ENCODE results near the gene SORBS2.
A peak's percentile ranks its signal among the peaks of the same experiment; 100 is the strongest.

Gene SORBS2

DNA sequence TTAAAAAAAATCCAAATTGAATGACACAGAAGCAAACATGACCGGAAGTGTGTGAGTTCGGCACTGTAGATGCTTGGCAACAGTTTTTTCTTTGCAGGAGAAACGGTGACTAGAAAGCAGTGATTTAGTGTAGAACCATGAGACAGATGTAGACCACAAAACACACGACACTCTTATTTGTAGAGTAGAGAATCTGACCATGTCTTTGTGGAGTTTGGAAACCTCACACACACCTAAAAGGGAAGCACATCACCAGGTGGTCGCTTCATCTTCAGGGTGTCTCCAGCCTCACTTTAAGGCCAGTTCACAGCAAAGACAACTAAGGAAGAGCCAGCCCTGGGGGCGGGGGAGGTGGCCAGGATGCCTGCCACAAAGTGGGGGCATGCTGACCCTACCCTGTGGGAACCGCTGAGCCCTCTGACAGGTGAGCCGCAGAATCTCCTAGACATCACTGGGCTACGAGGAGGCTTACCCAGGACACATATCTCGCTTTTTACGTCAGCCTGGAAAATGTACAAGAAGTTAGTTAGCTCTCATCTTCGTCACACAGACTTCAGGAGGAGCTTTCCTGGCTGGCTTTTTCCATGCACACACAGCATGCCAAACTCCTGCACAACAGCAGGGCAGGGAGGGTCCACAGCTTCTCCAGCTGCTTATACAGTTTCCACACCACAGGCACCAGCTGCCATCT is 212.3 kb downstream of the SORBS2 start:
- H3K4me3 ChIP-seq (ENCODE audit: low read depth, low read length): no peak overlapping the region
- TF ChIP-seq CTCF (IDR thresholded peaks at IDR 0.05; ENCODE audit: borderline replicate concordance, insufficient read depth, low read depth, low read length): no peak

GRCh38 chr4:185598846-185599552 is 213.0 kb downstream of the SORBS2 start:
- no peak overlapping the region for H3K4me3 ChIP-seq (ENCODE audit: low read depth, low read length)
- TF ChIP-seq CTCF (IDR thresholded peaks at IDR 0.05; ENCODE audit: borderline replicate concordance, insufficient read depth, low read depth, low read length): no peak

- H3K4me3 ChIP-seq (ENCODE audit: low read depth, low read length): no peak overlapping the region
- TF ChIP-seq CTCF (IDR thresholded peaks at IDR 0.05; ENCODE audit: borderline replicate concordance, insufficient read depth, low read depth, low read length): peak; percentile 95
These were observed 214.3 kb downstream of the SORBS2 start for GRCh38 chr4:185597532-185598188.

- no peak overlapping the region for H3K4me3 ChIP-seq (ENCODE audit: low read depth, low read length)
These were observed 219.0 kb downstream of the SORBS2 start for GRCh38 chr4:185592845-185593488.

GRCh38 chr4:185592438-185592837 is 219.6 kb downstream of the SORBS2 start:
- no peak overlapping the region for H3K4me3 ChIP-seq (ENCODE audit: low read depth, low read length)
- no peak for TF ChIP-seq CTCF (IDR thresholded peaks at IDR 0.05; ENCODE audit: borderline replicate concordance, insufficient read depth, low read depth, low read length)

More at GRCh38 chr4:185592845-185593488, 219.0 kb downstream of the SORBS2 start:
- no peak for TF ChIP-seq CTCF (IDR thresholded peaks at IDR 0.05; ENCODE audit: borderline replicate concordance, insufficient read depth, low read depth, low read length)

- H3K4me3 ChIP-seq (ENCODE audit: low read depth, low read length): no peak overlapping the region
- no peak for TF ChIP-seq CTCF (IDR thresholded peaks at IDR 0.05; ENCODE audit: borderline replicate concordance, insufficient read depth, low read depth, low read length)
These were observed 220.3 kb downstream of the SORBS2 start for GRCh38 chr4:185591679-185592141.
